Muscle layer of duodenum (tissue), 2 donors: ENCODE measurements around the gene LPP.
"Not testable (repeated sequence)": the region's sequence is repeated elsewhere in the genome, so short reads cannot be mapped to it uniquely, and the experiment has no call there.

Source experiments
- H3K27ac ChIP-seq: one replicate; pipeline ENCODE4 v1.7.0; 2013; ENCODE audit warnings: mild to moderate bottlenecking, low read length
- H3K27me3 ChIP-seq: one replicate; pipeline ENCODE4 v1.7.0; 2013; ENCODE audit warnings: low read depth, mild to moderate bottlenecking, control low read depth, low read length
- H3K36me3 ChIP-seq, 2 donors: one replicate each; pipeline ENCODE4 v1.7.0; 2013; ENCODE audit warnings: low read length in 2 of 2, control low read depth in 1 of 2, mild to moderate bottlenecking in 1 of 2; ENCODE audit not compliant: insufficient read depth in 2 of 2, control insufficient read depth in 1 of 2
- H3K4me1 ChIP-seq, 2 donors: one replicate each; pipeline ENCODE4 v1.7.0; 2013; ENCODE audit warnings: low read length in 2 of 2, mild to moderate bottlenecking in 2 of 2, control low read depth in 1 of 2, moderate library complexity in 1 of 2; ENCODE audit not compliant: insufficient read depth in 2 of 2, control insufficient read depth in 1 of 2
- H3K4me3 ChIP-seq, 2 donors: one replicate each; pipeline ENCODE4 v1.7.0; 2013; ENCODE audit warnings: low read length in 2 of 2, low read depth in 1 of 2, mild to moderate bottlenecking in 1 of 2
- H3K9me3 ChIP-seq, 2 donors: one replicate each; pipeline ENCODE4 v1.7.0; 2013; ENCODE audit warnings: low read length in 2 of 2, control low read depth in 1 of 2, mild to moderate bottlenecking in 1 of 2; ENCODE audit not compliant: control insufficient read depth in 1 of 2
- donor health status: healthy.

The LPP gene

DNA sequence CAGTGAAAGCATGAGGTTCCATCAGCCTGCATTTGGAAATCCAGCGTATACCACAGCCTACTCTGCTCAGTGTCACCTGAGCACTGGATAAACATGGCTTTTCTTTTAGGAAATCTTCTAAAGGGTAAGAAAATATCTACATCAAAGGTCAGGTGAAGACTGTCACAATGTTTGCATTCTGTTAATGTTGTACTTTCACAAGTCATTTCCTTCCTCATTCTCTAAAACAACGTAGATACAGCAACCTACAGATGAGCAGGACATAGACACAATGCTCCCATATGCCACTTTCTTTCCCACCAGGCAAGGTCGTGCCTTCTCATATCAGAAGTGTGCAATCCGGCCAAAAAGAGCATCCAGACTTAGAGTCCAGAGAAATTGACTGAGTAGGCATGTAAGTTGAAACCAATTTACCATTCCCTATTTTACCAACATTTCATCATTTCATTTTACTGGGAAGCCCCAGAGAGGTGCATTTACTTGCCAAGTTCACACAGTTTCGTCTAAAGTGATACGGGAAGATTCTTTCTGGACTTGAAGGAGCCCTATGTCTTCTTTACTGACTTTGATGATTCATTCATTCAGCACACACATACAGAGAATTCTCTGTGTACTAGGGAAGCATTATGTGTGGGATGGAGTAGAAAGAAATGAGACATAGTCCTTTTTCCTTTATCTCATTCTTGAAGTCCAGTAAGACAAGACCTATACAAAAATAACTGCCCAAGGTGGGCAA, 30.6 kb upstream of the LPP start:
- Histone ChIP-seq H3K27ac (no peak overlapping the region), H3K4me3 (no peak overlapping the region), H3K27me3 (no peaks in the 10 kb centered on the region), H3K4me1 (no peaks in the 10 kb centered on the region), H3K9me3 (no peaks in the 10 kb centered on the region), H3K36me3 (no peaks in the 10 kb centered on the region)

DNA sequence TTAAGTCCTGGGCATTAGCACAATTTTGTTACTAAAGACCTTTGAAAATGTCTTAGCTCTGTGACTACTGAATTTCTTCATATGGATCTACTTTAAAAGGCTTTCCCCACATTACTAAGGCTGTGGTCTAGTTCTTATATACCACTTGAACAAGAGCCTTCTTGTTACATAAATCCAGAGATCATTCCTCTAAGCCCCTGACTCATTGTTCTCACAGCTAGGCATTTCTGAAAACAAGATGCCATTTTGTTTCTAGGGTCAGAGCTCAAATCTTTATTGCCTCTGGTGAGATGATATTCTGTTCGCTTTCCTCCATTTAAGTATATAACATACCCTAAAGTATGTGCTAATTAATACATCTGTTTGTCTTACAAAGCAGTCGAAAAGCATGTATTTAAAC, 29.8 kb upstream of the LPP start:
- H3K4me3 ChIP-seq = no peak overlapping the region
- no peaks in the 10 kb centered on the region for H3K27me3 ChIP-seq
- no peaks in the 10 kb centered on the region for H3K4me1 ChIP-seq
- no peaks in the 10 kb centered on the region for H3K36me3 ChIP-seq
- no peaks in the 10 kb centered on the region for H3K9me3 ChIP-seq
- H3K27ac ChIP-seq = no peak overlapping the region

DNA sequence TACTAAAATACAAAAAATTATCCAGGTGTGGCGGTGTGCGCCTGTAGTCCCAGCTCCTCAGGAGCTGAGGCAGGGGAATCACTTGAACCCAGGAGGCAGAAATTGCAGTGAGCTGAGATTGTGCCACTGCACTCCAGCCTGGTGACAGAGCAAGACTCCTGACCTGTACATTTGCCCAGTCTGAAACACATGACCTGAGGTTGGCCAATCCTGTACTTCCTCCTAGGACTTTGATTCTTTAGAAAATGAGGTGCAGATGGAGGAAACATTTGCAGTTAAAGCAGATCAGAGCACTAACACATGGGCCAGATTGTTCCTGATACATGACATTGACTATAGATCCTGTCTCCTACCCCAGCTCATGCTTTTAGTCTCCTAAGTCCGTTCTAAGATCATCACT, 28.9 kb upstream of the LPP start:
- Histone ChIP-seq H3K4me3 (no peak overlapping the region), H3K9me3 (no peaks in the 10 kb centered on the region), H3K36me3 (no peaks in the 10 kb centered on the region), H3K4me1 (no peaks in the 10 kb centered on the region), H3K27me3 (no peaks in the 10 kb centered on the region), H3K27ac (no peak overlapping the region)

DNA sequence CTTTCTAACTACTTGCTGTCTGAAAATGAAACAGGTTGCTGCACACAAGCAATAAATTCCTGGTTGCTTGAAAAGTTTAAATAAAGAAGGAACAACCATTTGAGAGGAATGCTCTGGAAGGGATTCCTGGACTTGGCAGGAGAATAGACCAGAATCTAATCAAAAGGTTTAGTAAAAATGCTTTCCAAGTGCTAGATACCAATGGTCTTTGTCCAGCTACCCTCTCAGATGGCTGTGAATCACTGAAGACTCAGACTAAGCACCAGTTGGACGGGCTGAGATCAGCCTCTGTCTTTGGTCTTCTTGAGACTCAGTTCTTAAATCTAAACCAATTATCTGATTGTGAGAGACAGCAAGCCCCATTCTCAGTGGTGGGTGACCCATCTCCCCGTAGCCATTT, 27.7 kb upstream of the LPP start:
- no peak overlapping the region for H3K4me3 ChIP-seq
- H3K9me3 ChIP-seq = no peaks in the 10 kb centered on the region
- H3K4me1 ChIP-seq = no peaks in the 10 kb centered on the region
- H3K36me3 ChIP-seq = no peaks in the 10 kb centered on the region
- no peaks in the 10 kb centered on the region for H3K27me3 ChIP-seq
- H3K27ac ChIP-seq = no peak overlapping the region

DNA sequence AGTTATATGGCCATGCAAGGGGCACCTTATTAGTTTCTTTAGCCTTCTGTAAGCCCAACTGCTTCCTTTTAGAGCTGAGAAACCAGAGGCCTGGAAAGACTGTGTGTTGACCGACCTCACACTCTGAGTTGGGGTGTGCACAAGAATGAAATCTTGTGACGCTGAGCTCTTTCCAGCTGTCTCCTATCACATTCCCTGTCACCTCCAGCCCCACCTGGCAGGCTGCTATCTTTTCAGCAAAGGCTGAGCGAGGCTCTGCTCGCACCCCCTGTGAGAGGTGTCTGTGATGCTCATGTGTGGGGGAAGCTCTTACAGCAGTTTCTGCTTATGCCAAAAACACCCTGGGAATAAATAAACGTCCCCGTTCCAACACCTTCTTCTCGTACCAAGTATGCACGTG, 27.0 kb upstream of the LPP start:
- no peaks in the 10 kb centered on the region for H3K9me3 ChIP-seq

DNA sequence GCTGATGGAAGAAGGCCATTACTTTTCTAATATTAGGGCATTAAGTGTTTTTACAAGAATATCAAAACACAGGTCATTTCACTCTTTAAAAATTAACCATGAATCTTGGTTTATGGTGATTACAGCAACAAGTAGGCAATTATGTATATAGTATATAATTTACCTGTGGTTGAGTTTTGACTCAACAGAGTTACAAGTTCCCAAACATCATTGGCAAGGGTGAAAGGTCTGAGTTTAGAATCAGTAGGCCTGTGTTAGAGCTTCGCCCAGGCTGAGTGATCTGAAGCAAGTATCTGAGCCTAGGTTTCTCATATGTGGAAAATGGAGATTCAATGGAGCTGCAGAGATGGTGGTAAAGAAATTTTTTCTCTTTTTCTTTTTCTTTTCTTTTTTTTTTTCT, 25.1 kb upstream of the LPP start:
- H3K4me1 ChIP-seq = no peaks in the 10 kb centered on the region
- no peak overlapping the region for H3K4me3 ChIP-seq
- H3K9me3 ChIP-seq = no peaks in the 10 kb centered on the region
- H3K36me3 ChIP-seq = no peaks in the 10 kb centered on the region
- H3K27ac ChIP-seq = no peak overlapping the region
- no peaks in the 10 kb centered on the region for H3K27me3 ChIP-seq

More for the DNA sequence above, 27.0 kb upstream of the LPP start:
- Histone ChIP-seq H3K4me3 (no peak overlapping the region), H3K4me1 (no peaks in the 10 kb centered on the region), H3K27me3 (no peaks in the 10 kb centered on the region), H3K36me3 (no peaks in the 10 kb centered on the region), H3K27ac (no peak overlapping the region)

DNA sequence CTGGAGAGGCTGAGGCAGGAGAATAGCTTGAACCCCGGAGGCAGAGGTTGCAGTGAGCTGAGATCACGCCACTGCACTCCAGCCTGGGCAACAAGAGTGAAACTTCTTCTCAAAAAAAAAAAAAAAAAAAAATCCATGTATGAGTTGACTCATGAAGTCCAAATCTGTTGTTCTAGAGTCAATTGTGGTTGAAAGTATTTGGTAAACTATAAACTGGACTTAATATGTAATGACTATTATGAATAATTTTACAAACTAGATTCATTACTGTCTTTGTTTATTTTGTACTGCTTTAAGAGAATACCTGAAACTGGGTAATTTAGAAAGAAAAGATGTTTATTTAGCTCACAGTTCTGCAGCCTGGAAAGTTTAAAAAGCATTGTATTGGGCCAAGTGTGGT, 22.9 kb upstream of the LPP start:
- not testable (repeated sequence) for H3K9me3 ChIP-seq, H3K27ac ChIP-seq, H3K4me1 ChIP-seq, H3K4me3 ChIP-seq, H3K36me3 ChIP-seq, H3K27me3 ChIP-seq

DNA sequence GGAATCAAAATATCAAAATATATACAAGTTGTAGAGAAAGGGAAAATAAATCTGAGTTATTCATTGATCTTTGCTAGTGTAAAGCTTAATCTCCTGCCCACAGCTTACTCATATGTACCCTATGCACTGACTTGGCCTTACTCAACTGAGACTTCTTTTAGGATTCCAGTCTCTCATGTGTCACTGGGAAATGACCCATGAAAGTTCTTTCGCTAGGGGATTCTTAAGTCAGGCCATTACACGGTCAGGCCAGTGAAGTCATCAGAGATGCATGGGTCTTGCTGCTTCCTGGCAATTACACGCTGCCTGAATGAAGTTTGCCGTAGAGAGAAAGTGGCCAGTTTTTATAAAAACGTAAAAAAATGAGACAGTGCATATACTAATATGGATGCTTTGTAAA, 20.7 kb upstream of the LPP start:
- Histone ChIP-seq H3K36me3 (no peaks in the 10 kb centered on the region), H3K27me3 (no peaks in the 10 kb centered on the region), H3K9me3 (no peaks in the 10 kb centered on the region), H3K27ac (no peak overlapping the region), H3K4me1 (no peaks in the 10 kb centered on the region), H3K4me3 (no peak overlapping the region)

DNA sequence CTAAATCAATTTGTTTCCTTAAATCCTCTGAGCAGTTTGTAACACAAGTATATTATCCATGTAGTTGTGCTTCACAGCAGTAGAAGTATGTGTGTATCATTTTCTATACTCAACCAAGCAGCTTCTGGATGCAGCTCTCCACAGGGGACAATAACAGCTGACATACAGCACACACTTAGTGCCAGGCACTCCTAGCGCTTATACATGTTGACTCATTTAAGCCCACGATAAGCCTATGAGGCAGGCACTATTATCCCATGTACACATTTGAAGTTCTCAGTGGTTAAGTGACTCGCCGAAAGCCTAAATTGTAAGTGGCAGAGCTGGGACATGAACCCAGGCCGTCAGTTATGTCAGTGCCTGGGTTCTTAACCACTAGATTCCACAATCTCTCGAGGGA, 20.3 kb upstream of the LPP start:
- Histone ChIP-seq H3K4me3 (no peak overlapping the region), H3K27ac (no peak overlapping the region), H3K36me3 (no peaks in the 10 kb centered on the region)

DNA sequence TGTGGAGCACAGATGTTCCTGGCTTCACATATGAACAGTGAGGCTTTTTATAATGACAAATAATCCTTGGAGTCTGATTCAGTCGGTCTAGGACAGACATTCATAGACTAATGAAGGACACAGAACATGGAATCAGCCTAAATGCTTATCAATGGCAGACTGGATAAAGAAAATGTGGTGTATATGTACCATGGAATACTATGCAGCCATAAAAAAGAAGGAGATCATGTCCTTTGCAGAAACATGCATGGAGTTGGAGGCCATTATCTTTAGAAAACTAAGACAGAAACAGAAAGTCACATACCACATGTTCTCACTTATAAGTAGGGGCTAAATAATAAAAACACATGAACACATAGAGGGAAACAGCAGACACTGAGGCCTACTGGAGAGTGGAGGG, 19.9 kb upstream of the LPP start:
- Histone ChIP-seq H3K4me3 (no peak overlapping the region), H3K9me3 (no peaks in the 10 kb centered on the region), H3K27ac (no peak overlapping the region), H3K4me1 (no peaks in the 10 kb centered on the region), H3K27me3 (no peaks in the 10 kb centered on the region), H3K36me3 (no peaks in the 10 kb centered on the region)

More for the DNA sequence above, 20.3 kb upstream of the LPP start:
- H3K27me3 ChIP-seq = no peaks in the 10 kb centered on the region
- no peaks in the 10 kb centered on the region for H3K4me1 ChIP-seq
- no peaks in the 10 kb centered on the region for H3K9me3 ChIP-seq

DNA sequence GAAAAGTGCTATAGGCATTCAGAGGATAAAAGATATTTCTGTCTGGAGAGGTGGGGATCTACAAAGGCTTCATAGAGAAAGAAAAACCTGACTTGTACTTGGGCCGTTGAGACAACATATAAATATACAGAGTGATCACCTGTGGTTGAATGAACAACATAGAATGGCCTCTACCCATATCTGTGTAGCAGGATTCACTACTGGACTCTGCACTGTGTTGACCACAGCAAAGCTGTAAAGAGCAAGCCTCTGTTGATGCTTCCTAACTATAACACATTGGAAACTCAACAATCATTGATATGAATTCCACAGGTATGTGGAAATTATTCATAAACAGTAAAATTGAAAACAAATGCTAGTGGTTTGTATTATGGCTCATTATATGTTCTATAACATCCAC, 19.1 kb upstream of the LPP start:
- Histone ChIP-seq H3K4me1 (no peaks in the 10 kb centered on the region), H3K27ac (no peak overlapping the region), H3K9me3 (no peaks in the 10 kb centered on the region), H3K4me3 (no peak overlapping the region), H3K36me3 (no peaks in the 10 kb centered on the region), H3K27me3 (no peaks in the 10 kb centered on the region)

DNA sequence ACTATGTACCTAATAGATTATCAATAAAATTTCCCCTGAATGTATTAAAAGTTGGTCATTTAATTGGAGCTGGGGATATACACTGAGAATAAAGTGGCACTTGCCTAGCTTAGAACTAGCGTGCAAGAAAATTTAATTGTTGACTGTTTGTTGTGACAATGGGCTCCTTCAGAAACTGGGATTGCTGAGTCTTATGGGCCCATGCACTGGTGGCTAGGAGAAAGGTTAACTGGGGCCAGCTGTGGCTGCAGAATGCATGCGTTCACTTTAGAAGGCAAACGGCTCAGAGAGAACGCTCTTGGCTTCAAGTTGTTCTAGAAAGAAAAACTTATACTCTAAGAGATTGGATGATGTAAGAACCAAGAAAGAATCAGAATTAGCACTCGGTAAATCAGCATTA, 18.7 kb upstream of the LPP start:
- H3K9me3 ChIP-seq = no peaks in the 10 kb centered on the region
- H3K36me3 ChIP-seq = no peaks in the 10 kb centered on the region
- H3K4me1 ChIP-seq = no peaks in the 10 kb centered on the region
- H3K27ac ChIP-seq = no peak overlapping the region
- no peaks in the 10 kb centered on the region for H3K27me3 ChIP-seq
- H3K4me3 ChIP-seq = no peak overlapping the region
